SK-N-SH treated with all-trans-retinoic acid at 6 μM for 48 hours (cell line): ENCODE data around the gene MYO1H.

Source experiments
- ARNTL ChIP-seq: fragments of 450-650 bp; formaldehyde crosslinking; IDR thresholded peaks from 2 replicates; pipeline ENCODE4 v1.5.0; 2020; ENCODE audit warnings: low read depth, mild to moderate bottlenecking, moderate library complexity, borderline replicate concordance
- ESRRG ChIP-seq: fragments of 250-450 bp; sonication (Bioruptor Pico); IDR thresholded peaks from 2 replicates; pipeline ENCODE4 v1.6.1; 2021; ENCODE audit warnings: mild to moderate bottlenecking
- ISL1 ChIP-seq: fragments of 250-450 bp; sonication (Bioruptor Pico); IDR thresholded peaks from 2 replicates; pipeline ENCODE4 v2.1.2; 2022; ENCODE audit warnings: mild to moderate bottlenecking, moderate library complexity
- OSR1 ChIP-seq: fragments of 250-450 bp; sonication (Bioruptor Pico); IDR thresholded peaks from 2 replicates; pipeline ENCODE4 v1.8.0; 2022; ENCODE audit warnings: moderate library complexity, mild to moderate bottlenecking, inconsistent platforms
- RARB ChIP-seq: fragments of 250-450 bp; sonication (Bioruptor Pico); IDR thresholded peaks from 2 replicates; pipeline ENCODE4 v1.8.0; 2021; ENCODE audit warnings: mild to moderate bottlenecking, moderate library complexity
- TCF4 ChIP-seq: fragments of 250-450 bp; sonication (Bioruptor Pico); IDR thresholded peaks from 2 replicates; pipeline ENCODE4 v1.8.0; 2021; ENCODE audit warnings: mild to moderate bottlenecking, moderate library complexity, borderline replicate concordance
- ZFP3 ChIP-seq: fragments of 250-450 bp; sonication (Bioruptor Pico); IDR thresholded peaks from 2 replicates; pipeline ENCODE4 v1.5.0; 2020; ENCODE audit warnings: mild to moderate bottlenecking, moderate library complexity
- ZFP30 ChIP-seq: fragments of 450-650 bp; formaldehyde crosslinking; IDR thresholded peaks from 2 replicates; pipeline ENCODE4 v1.5.0; 2022; ENCODE audit warnings: mild to moderate bottlenecking, moderate library complexity
- ZNF565 ChIP-seq: fragments of 450-650 bp; formaldehyde crosslinking; conservative IDR thresholded peaks from 2 replicates; pipeline ENCODE4 v1.5.0; 2020; ENCODE audit warnings: low read depth, mild to moderate bottlenecking, moderate library complexity
- ZNF70 ChIP-seq: fragments of 450-650 bp; formaldehyde crosslinking; IDR thresholded peaks from 2 replicates; pipeline ENCODE4 v1.5.0; 2020; ENCODE audit warnings: mild to moderate bottlenecking, moderate library complexity
- TF ChIP-seq, protein P1 (sequence below): fragments of 250-450 bp; sonication (Bioruptor Pico); IDR thresholded peaks from 2 replicates; pipeline ENCODE4 v1.5.1; 2021; ENCODE audit warnings: mild to moderate bottlenecking, moderate library complexity
- TF ChIP-seq, protein P2 (sequence below): fragments of 250-450 bp; sonication (Bioruptor Pico); IDR thresholded peaks from 2 replicates; pipeline ENCODE4 v1.8.0; 2020; ENCODE audit warnings: mild to moderate bottlenecking, moderate library complexity, borderline replicate concordance
- TF ChIP-seq, protein P3 (sequence below): fragments of 250-450 bp; sonication (Bioruptor Pico); IDR thresholded peaks from 2 replicates; pipeline ENCODE4 v1.8.0; 2021; ENCODE audit warnings: low read depth, mild to moderate bottlenecking, moderate library complexity, borderline replicate concordance

DNA sequence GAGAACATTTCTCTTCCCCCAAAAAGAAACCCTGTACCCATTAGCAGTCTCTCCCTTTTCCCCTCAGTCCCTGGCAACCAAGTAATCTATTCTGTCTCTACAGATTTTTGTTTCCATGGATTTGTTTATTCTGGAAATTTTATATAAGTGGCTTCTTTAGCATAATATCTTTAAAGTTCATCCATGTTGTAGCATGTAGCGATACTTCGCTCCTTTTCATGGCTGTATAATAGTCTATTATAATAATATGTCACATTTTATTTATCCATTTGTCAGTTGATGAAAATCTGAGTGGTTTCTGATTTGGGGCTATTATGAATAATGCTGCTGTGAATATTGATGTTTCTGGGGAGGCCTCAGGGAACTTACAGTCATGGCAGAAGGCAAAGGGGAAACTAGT, 12.8 kb upstream of the MYO1H start:
- TF ChIP-seq ZNF565 (CRISPR knock-in tag) (no peak), ARNTL (CRISPR knock-in tag) (no peak), RARB (no peak), ISL1 (CRISPR knock-in tag) (no peak), TCF4 (CRISPR knock-in tag) (no peak), ZFP3 (no peak), ZFP30 (CRISPR knock-in tag) (no peak), ESRRG (no peak), OSR1 (CRISPR knock-in tag) (no peak), ZNF70 (CRISPR knock-in tag) (no peak)
- TF ChIP-seq, protein P1, sequence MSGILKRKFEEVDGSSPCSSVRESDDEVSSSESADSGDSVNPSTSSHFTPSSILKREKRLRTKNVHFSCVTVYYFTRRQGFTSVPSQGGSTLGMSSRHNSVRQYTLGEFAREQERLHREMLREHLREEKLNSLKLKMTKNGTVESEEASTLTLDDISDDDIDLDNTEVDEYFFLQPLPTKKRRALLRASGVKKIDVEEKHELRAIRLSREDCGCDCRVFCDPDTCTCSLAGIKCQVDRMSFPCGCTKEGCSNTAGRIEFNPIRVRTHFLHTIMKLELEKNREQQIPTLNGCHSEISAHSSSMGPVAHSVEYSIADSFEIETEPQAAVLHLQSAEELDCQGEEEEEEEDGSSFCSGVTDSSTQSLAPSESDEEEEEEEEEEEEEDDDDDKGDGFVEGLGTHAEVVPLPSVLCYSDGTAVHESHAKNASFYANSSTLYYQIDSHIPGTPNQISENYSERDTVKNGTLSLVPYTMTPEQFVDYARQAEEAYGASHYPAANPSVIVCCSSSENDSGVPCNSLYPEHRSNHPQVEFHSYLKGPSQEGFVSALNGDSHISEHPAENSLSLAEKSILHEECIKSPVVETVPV, result no peak
- TF ChIP-seq, protein P2, sequence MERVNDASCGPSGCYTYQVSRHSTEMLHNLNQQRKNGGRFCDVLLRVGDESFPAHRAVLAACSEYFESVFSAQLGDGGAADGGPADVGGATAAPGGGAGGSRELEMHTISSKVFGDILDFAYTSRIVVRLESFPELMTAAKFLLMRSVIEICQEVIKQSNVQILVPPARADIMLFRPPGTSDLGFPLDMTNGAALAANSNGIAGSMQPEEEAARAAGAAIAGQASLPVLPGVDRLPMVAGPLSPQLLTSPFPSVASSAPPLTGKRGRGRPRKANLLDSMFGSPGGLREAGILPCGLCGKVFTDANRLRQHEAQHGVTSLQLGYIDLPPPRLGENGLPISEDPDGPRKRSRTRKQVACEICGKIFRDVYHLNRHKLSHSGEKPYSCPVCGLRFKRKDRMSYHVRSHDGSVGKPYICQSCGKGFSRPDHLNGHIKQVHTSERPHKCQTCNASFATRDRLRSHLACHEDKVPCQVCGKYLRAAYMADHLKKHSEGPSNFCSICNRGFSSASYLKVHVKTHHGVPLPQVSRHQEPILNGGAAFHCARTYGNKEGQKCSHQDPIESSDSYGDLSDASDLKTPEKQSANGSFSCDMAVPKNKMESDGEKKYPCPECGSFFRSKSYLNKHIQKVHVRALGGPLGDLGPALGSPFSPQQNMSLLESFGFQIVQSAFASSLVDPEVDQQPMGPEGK (CRISPR knock-in tag), result no peak
- TF ChIP-seq, protein P3, sequence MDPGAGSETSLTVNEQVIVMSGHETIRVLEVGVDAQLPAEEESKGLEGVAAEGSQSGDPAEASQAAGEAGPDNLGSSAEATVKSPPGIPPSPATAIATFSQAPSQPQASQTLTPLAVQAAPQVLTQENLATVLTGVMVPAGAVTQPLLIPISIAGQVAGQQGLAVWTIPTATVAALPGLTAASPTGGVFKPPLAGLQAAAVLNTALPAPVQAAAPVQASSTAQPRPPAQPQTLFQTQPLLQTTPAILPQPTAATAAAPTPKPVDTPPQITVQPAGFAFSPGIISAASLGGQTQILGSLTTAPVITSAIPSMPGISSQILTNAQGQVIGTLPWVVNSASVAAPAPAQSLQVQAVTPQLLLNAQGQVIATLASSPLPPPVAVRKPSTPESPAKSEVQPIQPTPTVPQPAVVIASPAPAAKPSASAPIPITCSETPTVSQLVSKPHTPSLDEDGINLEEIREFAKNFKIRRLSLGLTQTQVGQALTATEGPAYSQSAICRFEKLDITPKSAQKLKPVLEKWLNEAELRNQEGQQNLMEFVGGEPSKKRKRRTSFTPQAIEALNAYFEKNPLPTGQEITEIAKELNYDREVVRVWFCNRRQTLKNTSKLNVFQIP, result no peak
